HG02938 (cell line): ENCODE measurements around the gene CPT1A.

Experiments used
- ATAC-seq: cut with Tn5 transposase; IDR thresholded peaks from one replicate; pipeline ENCODE4 v1.9.1; 2021; ENCODE audit warnings: mild to moderate bottlenecking, moderate library complexity; ENCODE audit not compliant: unreplicated experiment

CPT1A gene

GRCh38 chr11:68763181-68763721, 78.5 kb downstream of the CPT1A start:
- no peak for ATAC-seq

- ATAC-seq: no peak
These were observed 79.2 kb downstream of the CPT1A start for GRCh38 chr11:68762481-68762880.

GRCh38 chr11:68761801-68762200, 79.9 kb downstream of the CPT1A start:
- no peak for ATAC-seq

- ATAC-seq: no peak
These were observed 81.7 kb downstream of the CPT1A start for GRCh38 chr11:68759991-68760390.

- ATAC-seq: no peak
These were observed 84.0 kb downstream of the CPT1A start for GRCh38 chr11:68757711-68758110.

- no peak for ATAC-seq
These were observed 85.4 kb downstream of the CPT1A start for GRCh38 chr11:68756171-68756766.

GRCh38 chr11:68753300-68753699, 88.4 kb downstream of the CPT1A start:
- no peak for ATAC-seq

GRCh38 chr11:68751331-68751856, 90.3 kb downstream of the CPT1A start, which contains the start of gene TESMIN:
TESMIN (minus strand) TSS chr11:68751520; CDS start chr11:68750660, 860 bp downstream.
- no peak for ATAC-seq

GRCh38 chr11:68751004-68751325, 90.8 kb downstream of the CPT1A start:
- ATAC-seq: no peak

GRCh38 chr11:68750195-68751003, 91.3 kb downstream of the CPT1A start:
- no peak for ATAC-seq

- no peak for ATAC-seq
These were observed 92.2 kb downstream of the CPT1A start for GRCh38 chr11:68749229-68750123.

GRCh38 chr11:68748061-68748460, 93.7 kb downstream of the CPT1A start:
- ATAC-seq: no peak

- no peak for ATAC-seq
These were observed 98.2 kb downstream of the CPT1A start for GRCh38 chr11:68743539-68743938.

- ATAC-seq: no peak
These were observed 100.3 kb downstream of the CPT1A start for GRCh38 chr11:68741463-68741862.

GRCh38 chr11:68735646-68736045, 106.1 kb downstream of the CPT1A start:
- ATAC-seq: no peak

- no peak for ATAC-seq
These were observed 106.6 kb downstream of the CPT1A start for GRCh38 chr11:68735125-68735524.

GRCh38 chr11:68734111-68734510, 107.6 kb downstream of the CPT1A start:
- ATAC-seq: no peak

GRCh38 chr11:68727783-68728182, 113.9 kb downstream of the CPT1A start:
- no peak for ATAC-seq

GRCh38 chr11:68724293-68724692, 117.4 kb downstream of the CPT1A start:
- no peak for ATAC-seq

- no peak for ATAC-seq
These were observed 119.6 kb downstream of the CPT1A start for GRCh38 chr11:68722143-68722542.

- ATAC-seq: no peak
These were observed 120.6 kb downstream of the CPT1A start for GRCh38 chr11:68721075-68721474.
